H9 (cell line): ENCODE measurements around the gene CCR9. TPM values are rescaled to one million over a fixed set of nuclear protein-coding genes. Genes with fewer than 3 reads are reported as not detected.

Source experiments
- DNase-seq: peaks from one replicate; pipeline ENCODE4 v3.0.0-alpha.2; 2017
- H2AFZ ChIP-seq: one replicate; pipeline ENCODE4 v1.6.1; 2013; ENCODE audit warnings: mild to moderate bottlenecking, low read length, control low read depth, moderate library complexity
- H2AK5ac ChIP-seq: 2 replicates; pipeline ENCODE4 v1.6.1; 2013; ENCODE audit warnings: low read length, control low read depth, mixed read lengths; ENCODE audit not compliant: insufficient read length
- H2BK120ac ChIP-seq: one replicate; pipeline ENCODE4 v1.6.1; 2013; ENCODE audit warnings: low read depth, mild to moderate bottlenecking, low read length, control low read depth, inconsistent platforms; ENCODE audit not compliant: poor library complexity, severe bottlenecking
- H2BK12ac ChIP-seq: 2 replicates; pipeline ENCODE4 v1.6.1; 2013; ENCODE audit warnings: low read length, control low read depth, mixed read lengths, low read depth; ENCODE audit not compliant: insufficient read length
- H2BK15ac ChIP-seq: 2 replicates; pipeline ENCODE4 v1.6.1; 2013; ENCODE audit warnings: low read depth, low read length, control low read depth
- H2BK20ac ChIP-seq: one replicate; pipeline ENCODE4 v1.6.1; 2013; ENCODE audit warnings: low read depth, mild to moderate bottlenecking, low read length, control low read depth, inconsistent platforms; ENCODE audit not compliant: poor library complexity, severe bottlenecking
- H2BK5ac ChIP-seq: 2 replicates; pipeline ENCODE4 v1.6.1; 2013; ENCODE audit warnings: low read length, control low read depth, mixed read lengths; ENCODE audit not compliant: insufficient read length
- H3K14ac ChIP-seq: 2 replicates; pipeline ENCODE4 v1.6.1; 2013; ENCODE audit warnings: low read length, control low read depth; ENCODE audit not compliant: insufficient read depth
- H3K18ac ChIP-seq: 2 replicates; pipeline ENCODE4 v1.6.1; 2013; ENCODE audit warnings: low read depth, mild to moderate bottlenecking, mixed read lengths, low read length, control low read depth; ENCODE audit not compliant: insufficient read length
- H3K23ac ChIP-seq: 2 replicates; pipeline ENCODE4 v1.6.1; 2013; ENCODE audit warnings: low read length, control low read depth, mixed read lengths, low read depth; ENCODE audit not compliant: insufficient read length
- H3K23me2 ChIP-seq: 2 replicates; pipeline ENCODE4 v1.6.1; 2013; ENCODE audit warnings: low read depth, mild to moderate bottlenecking, mixed read lengths, low read length, control low read depth; ENCODE audit not compliant: insufficient read length, poor library complexity, severe bottlenecking
- H3K27ac ChIP-seq: 2 replicates; pipeline ENCODE4 v1.5.1; 2013; ENCODE audit warnings: low read length, control low read depth, mixed read lengths, low read depth; ENCODE audit not compliant: insufficient read length
- H3K27me3 ChIP-seq: 2 replicates; pipeline ENCODE4 v1.6.1; 2013; ENCODE audit warnings: low read length, control low read depth, inconsistent platforms; ENCODE audit not compliant: insufficient read depth
- H3K4ac ChIP-seq: 2 replicates; pipeline ENCODE4 v1.6.1; 2013; ENCODE audit warnings: low read depth, mild to moderate bottlenecking, control low read depth, inconsistent platforms, low read length, moderate library complexity
- H3K4me1 ChIP-seq: 2 replicates; pipeline ENCODE4 v1.6.1; 2013; ENCODE audit warnings: low read length, control low read depth, inconsistent platforms; ENCODE audit not compliant: insufficient read depth
- H3K4me2 ChIP-seq: 2 replicates; pipeline ENCODE4 v1.6.1; 2013; ENCODE audit warnings: low read length, control low read depth, mixed read lengths; ENCODE audit not compliant: insufficient read length, insufficient read depth
- H3K56ac ChIP-seq: 2 replicates; pipeline ENCODE4 v1.6.1; 2013; ENCODE audit warnings: low read depth, mild to moderate bottlenecking, mixed read lengths, low read length, control low read depth; ENCODE audit not compliant: insufficient read length
- H3K79me1 ChIP-seq: 2 replicates; pipeline ENCODE4 v1.6.1; 2013; ENCODE audit warnings: low read depth, mild to moderate bottlenecking, moderate library complexity, low read length, control low read depth, inconsistent platforms; ENCODE audit not compliant: insufficient read depth, poor library complexity, severe bottlenecking
- H3K79me2 ChIP-seq: 2 replicates; pipeline ENCODE4 v1.6.1; 2013; ENCODE audit warnings: low read length, control low read depth, inconsistent platforms; ENCODE audit not compliant: insufficient read depth
- H3K9ac ChIP-seq: 2 replicates; pipeline ENCODE4 v1.6.1; 2013; ENCODE audit warnings: low read length, control low read depth, mixed read lengths; ENCODE audit not compliant: insufficient read length; ENCODE audit errors: extremely low read depth
- H3K9me3 ChIP-seq: one replicate; pipeline ENCODE4 v1.6.1; 2013; ENCODE audit warnings: low read depth, low read length, inconsistent platforms; ENCODE audit not compliant: control insufficient read depth
- H3T11ph ChIP-seq: one replicate; pipeline ENCODE4 v1.6.1; 2013; ENCODE audit warnings: mild to moderate bottlenecking, low read length, control low read depth, inconsistent platforms
- H4K20me1 ChIP-seq: one replicate; pipeline ENCODE4 v1.6.1; 2013; ENCODE audit not compliant: control insufficient read depth, insufficient read length, insufficient read depth
- H4K5ac ChIP-seq: 2 replicates; pipeline ENCODE4 v1.6.1; 2013; ENCODE audit warnings: low read depth, mild to moderate bottlenecking, mixed read lengths, low read length, control low read depth; ENCODE audit not compliant: insufficient read length
- H4K8ac ChIP-seq: replicated peaks from 2 replicates; pipeline ENCODE4 v1.6.1; 2013; ENCODE audit warnings: low read length, control low read depth, mixed read lengths, low read depth; ENCODE audit not compliant: insufficient read length
- H4K91ac ChIP-seq: 2 replicates; pipeline ENCODE4 v1.6.1; 2013; ENCODE audit warnings: low read depth, mild to moderate bottlenecking, moderate library complexity, mixed read lengths, low read length, control low read depth; ENCODE audit not compliant: insufficient read length
- H3K27ac Mint-ChIP-seq, 3 experiments: 2 replicates in 2 of 3; 3 replicates in 1 of 3; pipeline ENCODE4 v1.8.0; 2020 to 2021; ENCODE audit warnings: mixed read lengths in 3 of 3, mild to moderate bottlenecking in 1 of 3, moderate library complexity in 1 of 3
- H3K27me3 Mint-ChIP-seq: 2 replicates; pipeline ENCODE4 v1.8.0; 2021; ENCODE audit warnings: low read depth, mild to moderate bottlenecking, moderate library complexity, mixed read lengths
- H3K36me3 Mint-ChIP-seq, 3 experiments: 2 replicates in 2 of 3; 3 replicates in 1 of 3; pipeline ENCODE4 v1.8.0; 2020 to 2021; ENCODE audit warnings: low read depth in 3 of 3, mixed read lengths in 3 of 3; ENCODE audit not compliant: insufficient read depth in 1 of 3
- H3K4me1 Mint-ChIP-seq, 2 experiments: 2 replicates each; pipeline ENCODE4 v1.8.0; 2020; ENCODE audit warnings: mixed read lengths in 2 of 2
- H3K4me3 Mint-ChIP-seq, 2 experiments: 2 replicates in 1 of 2; 3 replicates in 1 of 2; pipeline ENCODE4 v1.8.0; 2020 to 2021; ENCODE audit warnings: mild to moderate bottlenecking in 2 of 2, mixed read lengths in 2 of 2, moderate library complexity in 1 of 2
- H3K9me3 Mint-ChIP-seq, 2 experiments: 2 replicates in 1 of 2; 3 replicates in 1 of 2; pipeline ENCODE4 v1.8.0; 2020; ENCODE audit warnings: mild to moderate bottlenecking in 2 of 2, mixed read lengths in 2 of 2, moderate library complexity in 1 of 2
- WGBS: extraction: QIAGEN DNeasy Blood & Tissue Kit; methylation state at CpG from one replicate; pipeline ENCODE4 v1.1.7; 2013; ENCODE audit warnings: missing lambda C conversion rate, low lambda C conversion rate, mixed read lengths; ENCODE audit not compliant: insufficient read length; ENCODE audit errors: extremely low coverage; 5-methylcytosine and 5-hydroxymethylcytosine counted together
- long read RNA-seq: library from polyadenylated mRNA; unstranded; transcript quantifications from one replicate; pipeline ENCODE4 v2.0.0, GENCODE V29; 2020
- total RNA-seq: library from RNA; stranded (reverse); gene quantifications from 2 replicates; pipeline ENCODE4 v1.2.1, GENCODE V29; 2021
- TF ChIP-seq, protein P1 (sequence below): fragments of 200-600 bp; sonication (generic); conservative IDR thresholded peaks from 3 replicates; pipeline ENCODE4 v1.8.0; 2021; ENCODE audit warnings: antibody characterized with exemption, mild to moderate bottlenecking

CCR9 gene, protein sequence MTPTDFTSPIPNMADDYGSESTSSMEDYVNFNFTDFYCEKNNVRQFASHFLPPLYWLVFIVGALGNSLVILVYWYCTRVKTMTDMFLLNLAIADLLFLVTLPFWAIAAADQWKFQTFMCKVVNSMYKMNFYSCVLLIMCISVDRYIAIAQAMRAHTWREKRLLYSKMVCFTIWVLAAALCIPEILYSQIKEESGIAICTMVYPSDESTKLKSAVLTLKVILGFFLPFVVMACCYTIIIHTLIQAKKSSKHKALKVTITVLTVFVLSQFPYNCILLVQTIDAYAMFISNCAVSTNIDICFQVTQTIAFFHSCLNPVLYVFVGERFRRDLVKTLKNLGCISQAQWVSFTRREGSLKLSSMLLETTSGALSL
- not detected in 2 replicates for total RNA-seq
- long read RNA-seq: 0 reads

DNA sequence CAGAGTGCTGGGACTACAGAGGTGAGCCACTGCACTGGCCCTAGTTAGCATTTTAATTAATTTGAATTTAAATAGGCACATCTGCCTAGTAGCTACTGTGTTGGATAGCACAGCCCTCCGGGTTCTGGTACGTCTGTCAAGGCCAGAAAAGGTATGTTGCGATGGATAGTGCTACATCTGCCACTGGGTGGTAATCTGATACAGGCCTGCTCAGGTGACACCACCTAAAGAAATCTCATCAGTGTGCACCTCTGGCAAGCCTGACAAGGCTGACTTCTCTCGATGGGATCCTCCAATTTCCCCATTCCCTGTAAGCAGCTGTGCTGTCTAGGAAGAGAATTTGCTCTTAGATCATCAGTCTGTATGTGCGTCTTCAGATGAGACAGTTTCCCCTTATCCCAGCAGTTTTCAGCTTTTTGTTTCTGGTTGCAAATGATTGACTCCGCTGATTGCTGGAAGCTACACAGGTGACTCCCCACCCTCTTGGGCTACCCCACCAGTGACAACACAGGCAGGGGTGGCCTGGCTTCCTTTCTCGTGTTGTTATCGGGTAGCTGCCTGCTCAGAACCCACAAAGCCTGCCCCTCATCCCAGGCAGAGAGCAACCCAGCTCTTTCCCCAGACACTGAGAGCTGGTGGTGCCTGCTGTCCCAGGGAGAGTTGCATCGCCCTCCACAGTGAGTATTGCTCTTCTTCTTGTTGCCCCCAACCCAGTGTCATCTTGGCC lies at the start of gene CCR9:
Gene CCR9 (plus strand): TSS at position 565 of the 727 bp plus-strand sequence. CDS start 8,391 bp downstream, outside the sequence.
- TF ChIP-seq, protein P1, sequence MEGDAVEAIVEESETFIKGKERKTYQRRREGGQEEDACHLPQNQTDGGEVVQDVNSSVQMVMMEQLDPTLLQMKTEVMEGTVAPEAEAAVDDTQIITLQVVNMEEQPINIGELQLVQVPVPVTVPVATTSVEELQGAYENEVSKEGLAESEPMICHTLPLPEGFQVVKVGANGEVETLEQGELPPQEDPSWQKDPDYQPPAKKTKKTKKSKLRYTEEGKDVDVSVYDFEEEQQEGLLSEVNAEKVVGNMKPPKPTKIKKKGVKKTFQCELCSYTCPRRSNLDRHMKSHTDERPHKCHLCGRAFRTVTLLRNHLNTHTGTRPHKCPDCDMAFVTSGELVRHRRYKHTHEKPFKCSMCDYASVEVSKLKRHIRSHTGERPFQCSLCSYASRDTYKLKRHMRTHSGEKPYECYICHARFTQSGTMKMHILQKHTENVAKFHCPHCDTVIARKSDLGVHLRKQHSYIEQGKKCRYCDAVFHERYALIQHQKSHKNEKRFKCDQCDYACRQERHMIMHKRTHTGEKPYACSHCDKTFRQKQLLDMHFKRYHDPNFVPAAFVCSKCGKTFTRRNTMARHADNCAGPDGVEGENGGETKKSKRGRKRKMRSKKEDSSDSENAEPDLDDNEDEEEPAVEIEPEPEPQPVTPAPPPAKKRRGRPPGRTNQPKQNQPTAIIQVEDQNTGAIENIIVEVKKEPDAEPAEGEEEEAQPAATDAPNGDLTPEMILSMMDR: no peak

More for the DNA sequence above, at the start of gene CCR9:
- no peak within 1 kb of the TSS for H3K18ac ChIP-seq
- no peak within 1 kb of the TSS for H2BK120ac ChIP-seq
- Mint-ChIP-seq H3K27me3 (peaks cover 10% of the 10 kb centered on the region), H3K4me1 (peaks cover 9 to 10% of the 10 kb centered on the region in 2 experiments), H3K36me3 (no peaks in the 10 kb centered on the region), H3K9me3 (no peaks in the 10 kb centered on the region), H3K27ac (peak within 1 kb of the TSS in 1 of 3 experiments; percentile 14; a peak in 2 of 7 replicates), H3K4me3 (no peak within 1 kb of the TSS)
- no peak within 1 kb of the TSS for H4K91ac ChIP-seq
- no peak within 1 kb of the TSS for H3K27ac ChIP-seq
- H3K9me3 ChIP-seq: no peaks in the 10 kb centered on the region
- H2BK20ac ChIP-seq: no peak within 1 kb of the TSS
- no peak within 1 kb of the TSS for H4K8ac ChIP-seq
- H4K5ac ChIP-seq: no peak within 1 kb of the TSS
- no peaks in the 10 kb centered on the region for H3K79me2 ChIP-seq
- H4K20me1 ChIP-seq: no peaks in the 10 kb centered on the region
- H2BK15ac ChIP-seq: no peak within 1 kb of the TSS
- no peak within 1 kb of the TSS for H2AFZ ChIP-seq
- no peaks in the 10 kb centered on the region for H3K23me2 ChIP-seq
- no peaks in the 10 kb centered on the region for H3K4me1 ChIP-seq
- H2BK12ac ChIP-seq: no peak within 1 kb of the TSS
- H3K27me3 ChIP-seq: no peaks in the 10 kb centered on the region
- H3K4me2 ChIP-seq: no peak within 1 kb of the TSS
- H2BK5ac ChIP-seq: no peak within 1 kb of the TSS
- no peak within 1 kb of the TSS for H3T11ph ChIP-seq
- DNase-seq: no peak
- H3K9ac ChIP-seq: no peak within 1 kb of the TSS
- H3K79me1 ChIP-seq: no peaks in the 10 kb centered on the region
- no peak within 1 kb of the TSS for H2AK5ac ChIP-seq
- H3K4ac ChIP-seq: no peak within 1 kb of the TSS
- no peak within 1 kb of the TSS for H3K23ac ChIP-seq
- WGBS: no CpG with 5 or more reads among the region's 9 CpGs
- H3K14ac ChIP-seq: no peak within 1 kb of the TSS; the same call in 1 of the 2 replicates
- H3K56ac ChIP-seq: no peak within 1 kb of the TSS
